HG02571 (cell line): ENCODE results near the gene TNK2.

Experiments
- ATAC-seq: cut with Tn5 transposase; IDR thresholded peaks from one replicate; pipeline ENCODE4 v1.9.1; 2021; ENCODE audit warnings: mild to moderate bottlenecking, moderate library complexity; ENCODE audit not compliant: unreplicated experiment

Gene TNK2

DNA sequence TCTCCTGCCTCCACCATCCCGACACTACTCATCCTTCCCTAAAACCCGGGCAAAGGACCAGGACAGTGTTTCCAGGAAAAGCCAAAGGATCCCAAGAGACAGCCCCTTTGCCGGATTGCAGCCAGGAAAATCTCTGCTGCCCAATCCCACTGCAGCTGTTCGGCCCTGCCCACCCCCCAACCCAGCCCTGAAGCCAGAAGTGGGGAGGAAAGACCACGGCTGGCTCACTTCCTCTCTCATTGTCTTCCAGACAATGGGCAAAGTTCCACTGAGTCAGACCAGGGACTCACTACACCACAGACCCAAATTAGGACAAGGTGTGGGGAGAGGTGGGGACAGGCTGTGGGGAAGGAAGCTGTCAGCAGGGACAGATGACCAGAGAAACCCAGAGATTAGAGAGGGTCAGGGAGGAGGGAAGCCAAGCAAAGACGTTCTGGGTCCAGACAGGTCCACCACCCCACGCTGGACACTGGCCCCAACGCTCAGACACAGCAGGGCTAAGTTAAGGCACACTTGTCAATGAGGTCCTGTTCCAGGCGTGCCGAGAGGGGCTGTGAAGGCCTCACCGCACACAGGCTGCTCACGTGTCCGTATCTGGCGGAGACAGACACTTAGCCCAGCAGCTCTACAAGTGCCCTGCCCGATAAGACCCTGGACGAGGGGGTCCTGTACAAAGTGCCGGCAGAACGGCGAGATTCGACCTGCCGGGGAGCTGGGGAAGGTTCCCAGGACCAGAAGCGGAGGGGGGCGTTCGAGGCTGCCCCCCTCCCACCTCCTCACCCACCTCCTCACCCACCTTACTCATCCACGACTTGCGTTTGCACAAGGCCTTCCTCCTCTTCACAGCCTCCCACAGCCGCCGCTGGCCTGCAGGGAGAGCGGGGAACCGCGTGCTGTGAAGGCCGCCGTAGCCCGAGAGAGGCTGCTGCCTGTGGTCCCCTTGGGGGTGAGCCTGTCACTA lies 21.9 kb downstream of the TNK2 start:
- no peak for ATAC-seq

DNA sequence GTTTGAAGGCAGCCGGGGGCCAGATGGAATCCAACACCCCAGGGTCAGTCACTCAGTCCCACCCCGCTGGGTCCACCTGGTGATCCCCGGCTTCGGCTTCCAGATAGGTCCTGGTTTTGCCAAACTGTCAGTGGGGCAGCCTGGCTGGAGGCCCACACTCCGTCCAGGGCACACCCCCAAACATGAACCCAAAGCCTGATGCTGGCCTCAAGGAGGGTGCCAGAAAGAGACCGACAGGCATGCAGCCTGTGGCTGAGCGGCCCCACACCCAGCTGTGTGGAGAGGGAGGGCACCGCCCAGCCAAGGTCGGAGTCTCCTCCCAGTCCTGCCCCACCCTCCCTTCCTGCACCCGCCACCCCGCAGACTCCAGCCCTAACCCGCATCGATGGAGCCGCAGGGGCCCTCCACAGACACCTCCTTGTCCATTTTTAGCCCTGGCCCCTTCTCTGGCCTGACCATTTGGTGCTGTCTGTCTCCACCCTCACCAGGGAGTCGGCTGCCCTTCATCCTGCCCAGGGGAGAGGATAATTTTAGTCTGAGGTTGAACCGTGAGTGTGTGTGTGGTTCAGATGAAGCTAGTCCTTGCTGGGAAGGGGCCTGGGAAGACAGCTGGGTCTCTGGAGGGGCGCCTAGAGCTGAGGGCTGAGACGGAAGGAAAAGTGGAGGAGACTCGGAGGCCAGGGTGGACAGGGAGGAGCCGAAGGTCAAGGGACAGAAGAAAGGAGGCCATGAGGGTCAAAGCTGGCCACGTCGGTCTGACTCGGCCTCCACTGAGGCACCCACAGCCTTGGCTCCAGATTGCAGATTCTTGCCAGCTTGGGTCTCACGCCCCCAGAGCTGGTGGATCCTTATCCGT lies 23.1 kb downstream of the TNK2 start:
- ATAC-seq = no peak

DNA sequence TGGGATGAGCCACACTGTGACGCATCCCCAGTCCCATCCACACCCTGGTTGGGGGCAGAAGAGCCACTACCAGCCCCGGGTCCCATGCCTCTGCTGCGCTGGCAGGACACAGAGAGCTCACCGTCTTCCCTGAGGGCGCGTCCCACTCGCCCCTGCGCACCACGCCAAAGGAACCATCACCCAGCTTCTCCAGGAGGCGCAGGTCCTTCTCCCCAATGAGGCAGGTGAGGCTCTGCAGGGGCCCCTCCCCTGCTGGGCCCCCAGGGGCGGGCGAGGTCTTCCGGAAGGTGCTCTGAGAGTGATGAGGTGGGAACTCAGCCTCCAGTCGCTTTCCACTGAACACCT lies 23.7 kb downstream of the TNK2 start:
- ATAC-seq = no peak

DNA sequence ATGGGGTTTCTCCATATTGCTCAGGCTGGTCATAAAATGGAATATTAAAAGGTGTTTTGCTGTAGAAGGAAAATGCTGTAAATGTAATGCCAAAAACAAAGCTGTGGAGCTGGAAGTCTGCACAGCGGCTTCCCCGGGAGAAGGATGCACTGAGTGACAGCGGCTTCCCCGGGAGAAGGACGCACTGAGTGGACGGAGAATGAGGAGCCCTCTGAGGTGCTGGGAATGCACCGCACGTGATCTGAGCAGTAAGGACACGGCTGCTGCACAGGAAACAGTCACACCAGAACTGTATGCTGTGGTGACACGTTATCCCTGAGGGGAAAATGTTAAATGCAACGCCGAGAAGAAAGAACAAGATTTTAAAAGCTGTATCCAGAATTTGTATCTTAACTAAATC lies 24.6 kb downstream of the TNK2 start:
- ATAC-seq = no peak

DNA sequence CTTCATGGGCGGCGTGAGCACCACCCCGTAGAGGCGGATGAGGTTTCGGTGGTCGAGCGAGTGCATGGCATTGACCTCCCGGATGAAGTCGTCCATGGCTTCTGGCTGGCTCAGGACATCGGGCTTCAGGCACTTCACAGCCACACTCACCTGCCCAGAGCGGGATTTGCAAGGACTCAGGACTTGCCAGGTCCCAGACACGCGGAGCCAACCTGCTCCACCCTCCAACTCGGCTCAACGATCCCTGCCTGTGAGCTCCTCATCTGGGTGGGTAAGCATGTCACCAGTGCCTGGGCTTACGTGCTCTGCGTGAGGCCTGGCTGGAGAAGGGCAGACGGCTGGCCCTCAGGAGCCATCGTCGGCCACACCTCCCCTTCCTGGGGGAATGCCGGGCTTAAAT lies 25.2 kb downstream of the TNK2 start:
- ATAC-seq = no peak

DNA sequence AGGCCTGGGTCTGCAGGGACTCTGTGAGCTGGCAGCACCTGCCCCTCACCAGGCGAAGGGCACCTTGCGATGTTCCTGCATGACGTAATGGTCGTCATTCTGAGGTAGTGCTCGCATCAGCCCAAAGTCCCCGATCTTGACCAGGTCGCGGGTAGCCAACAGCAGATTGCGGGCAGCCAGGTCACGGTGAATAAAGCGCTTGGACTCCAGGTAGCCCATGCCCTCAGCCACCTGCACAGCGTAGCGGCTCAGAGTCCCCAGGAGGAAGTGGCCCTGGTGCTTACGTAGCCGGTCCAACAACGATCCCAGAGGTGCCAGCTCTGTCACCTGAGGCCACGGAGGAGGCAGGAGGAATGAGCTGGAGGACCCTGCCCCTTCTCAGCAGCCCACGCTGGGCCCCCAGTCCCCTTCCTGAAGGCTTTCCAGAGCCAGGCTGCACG lies 26.3 kb downstream of the TNK2 start:
- no peak for ATAC-seq

DNA sequence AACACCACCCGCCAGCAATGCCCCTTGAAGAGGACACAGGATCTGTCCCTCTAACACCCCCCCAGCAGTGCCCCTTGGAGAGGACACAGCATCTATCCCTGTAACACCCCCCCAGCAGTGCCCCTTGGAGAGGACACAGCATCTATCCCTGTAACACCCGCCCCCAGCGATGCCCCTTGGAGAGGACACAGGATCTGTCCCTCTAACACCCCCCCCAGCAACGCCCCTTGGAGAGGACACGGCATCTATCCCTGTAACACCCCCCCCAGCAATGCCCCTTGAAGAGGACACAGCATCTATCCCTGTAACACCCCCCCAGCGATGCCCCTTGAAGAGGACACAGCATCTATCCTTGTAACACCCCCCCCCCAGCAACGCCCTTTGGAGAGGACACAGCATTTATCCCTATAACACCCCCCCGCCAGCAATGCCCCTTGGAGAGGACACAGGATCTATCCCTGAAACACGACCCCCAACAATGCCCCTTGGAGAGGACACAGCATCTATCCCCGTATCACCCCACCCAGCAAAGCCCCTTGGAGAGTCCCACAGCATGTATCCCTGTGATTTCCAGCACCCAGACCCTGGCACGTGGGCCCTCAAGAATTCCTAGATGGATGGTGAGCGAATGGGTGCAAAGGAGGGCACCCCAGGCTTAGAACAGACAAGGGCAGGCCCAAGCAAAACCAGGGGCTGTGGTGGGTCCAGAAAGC lies 26.9 kb downstream of the TNK2 start:
- no peak for ATAC-seq

DNA sequence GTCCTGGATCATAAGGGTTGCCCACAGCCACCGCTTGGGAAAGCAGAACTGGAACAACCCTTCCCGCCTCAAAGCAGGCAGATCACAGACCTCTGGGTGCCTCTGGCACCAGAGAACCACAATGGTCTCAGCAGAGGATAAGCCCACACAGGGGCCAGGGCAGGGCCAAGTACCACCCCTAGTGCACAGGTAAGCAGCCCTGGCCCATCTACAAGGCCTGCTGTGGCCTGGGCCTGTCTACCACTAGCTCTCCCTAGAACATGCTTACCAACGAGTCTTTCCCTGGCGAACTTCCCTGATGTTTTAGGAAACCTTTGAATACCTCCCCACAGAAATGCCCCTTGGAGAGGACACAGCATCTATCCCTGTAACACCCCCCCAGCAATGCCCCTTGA lies 28.3 kb downstream of the TNK2 start:
- ATAC-seq = no peak

DNA sequence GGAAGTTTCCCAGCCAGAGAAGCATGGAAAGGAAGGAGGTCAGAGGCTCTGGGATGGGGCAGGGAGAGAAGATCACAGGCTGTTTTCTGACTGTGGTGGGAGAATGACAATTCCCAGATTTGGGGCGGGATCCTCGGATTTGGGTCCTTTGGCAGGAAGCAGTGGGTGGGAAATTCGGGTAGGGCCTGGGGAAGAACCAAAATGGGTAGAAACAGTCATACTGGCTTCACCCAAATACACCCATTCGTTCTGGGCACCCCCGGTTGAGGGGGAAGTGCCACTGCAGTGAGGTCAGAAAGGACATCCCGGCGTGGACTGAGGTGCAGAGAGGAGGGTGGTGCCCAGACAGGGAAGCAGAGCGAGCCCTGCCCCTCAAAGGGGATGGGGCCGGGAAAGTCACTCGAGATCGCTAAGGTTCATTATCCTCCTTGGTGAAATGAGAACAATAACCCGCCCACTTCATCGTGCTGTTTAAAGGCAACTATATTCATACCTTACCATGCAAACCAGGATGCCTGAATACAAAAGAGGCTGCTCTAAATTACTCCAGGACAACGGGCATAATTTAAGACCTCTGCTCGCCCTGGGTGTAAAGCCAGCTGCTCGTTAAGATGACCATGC lies 28.8 kb downstream of the TNK2 start:
- ATAC-seq = no peak

DNA sequence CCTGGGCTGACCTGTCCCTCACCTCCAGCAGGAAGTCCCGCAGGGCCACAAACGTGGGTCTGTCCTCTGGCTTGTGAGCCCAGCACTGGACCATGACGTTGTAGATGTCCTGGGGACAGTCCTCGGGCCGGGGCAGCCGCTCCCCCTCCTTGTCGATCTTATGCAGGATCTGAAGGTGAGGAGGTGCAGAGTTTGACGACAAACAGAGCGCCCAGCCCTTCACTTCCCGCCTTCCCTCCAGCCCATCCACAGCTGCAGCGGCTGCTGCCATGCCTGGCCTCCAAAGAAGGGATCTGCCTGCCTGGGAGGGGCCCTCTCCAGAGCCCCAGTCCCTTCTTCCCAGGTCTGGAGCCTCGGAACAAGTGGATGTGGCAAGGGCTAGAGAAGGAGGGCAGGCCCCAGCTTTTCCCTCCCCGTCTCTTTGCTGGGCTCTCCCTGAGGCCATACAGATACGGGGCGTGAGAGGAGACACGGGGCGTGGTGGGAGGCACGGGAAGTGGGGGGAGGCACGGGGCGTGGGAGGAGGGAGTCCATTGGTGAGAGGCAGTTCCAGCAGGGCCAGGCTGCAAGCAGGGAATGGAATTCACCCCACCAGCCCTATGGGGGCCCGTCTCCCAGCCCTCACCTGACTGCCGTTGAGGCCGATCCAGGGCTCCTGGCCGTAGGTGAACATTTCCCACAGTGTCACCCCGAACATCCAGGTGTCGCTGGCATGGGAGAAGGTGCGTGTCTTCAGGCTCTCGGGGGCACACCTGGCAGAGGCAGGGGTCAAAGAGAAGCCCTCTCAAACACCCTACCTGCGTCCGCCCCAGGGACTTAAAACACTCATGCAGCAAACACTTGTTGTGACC lies 29.7 kb downstream of the TNK2 start:
- ATAC-seq = no peak

DNA sequence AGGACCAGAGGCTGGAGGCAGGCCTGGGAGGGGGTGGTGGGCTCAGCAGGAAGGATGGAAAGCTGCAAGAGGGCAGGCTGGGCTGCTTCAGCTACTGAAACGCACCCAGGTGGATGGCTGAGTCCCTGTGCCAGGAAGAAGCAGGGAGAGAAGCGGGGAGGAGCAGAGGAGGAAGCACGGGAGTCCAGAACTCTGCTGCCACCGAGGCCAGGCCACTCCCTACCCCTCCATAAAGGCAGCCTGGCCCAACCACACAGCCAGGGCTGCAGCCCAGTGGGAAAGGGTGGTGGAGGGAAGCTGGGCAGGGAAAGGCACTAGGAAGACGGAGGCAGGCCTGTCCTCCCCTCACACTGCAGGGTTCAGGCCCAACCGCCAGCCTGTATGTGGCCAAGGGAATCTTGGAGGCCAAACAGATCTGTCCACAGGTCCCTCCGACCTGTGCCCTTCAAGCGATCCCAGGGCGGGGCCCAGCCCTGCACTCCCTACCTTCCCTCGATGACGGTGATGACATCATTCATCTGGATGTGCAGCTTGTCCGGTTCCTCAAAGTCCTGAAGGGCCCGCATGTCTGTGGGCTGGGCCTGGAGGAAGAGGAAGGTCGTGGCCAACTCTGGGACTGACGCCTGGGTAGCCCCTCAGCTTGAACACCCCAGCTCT lies 30.5 kb downstream of the TNK2 start:
- ATAC-seq = no peak

DNA sequence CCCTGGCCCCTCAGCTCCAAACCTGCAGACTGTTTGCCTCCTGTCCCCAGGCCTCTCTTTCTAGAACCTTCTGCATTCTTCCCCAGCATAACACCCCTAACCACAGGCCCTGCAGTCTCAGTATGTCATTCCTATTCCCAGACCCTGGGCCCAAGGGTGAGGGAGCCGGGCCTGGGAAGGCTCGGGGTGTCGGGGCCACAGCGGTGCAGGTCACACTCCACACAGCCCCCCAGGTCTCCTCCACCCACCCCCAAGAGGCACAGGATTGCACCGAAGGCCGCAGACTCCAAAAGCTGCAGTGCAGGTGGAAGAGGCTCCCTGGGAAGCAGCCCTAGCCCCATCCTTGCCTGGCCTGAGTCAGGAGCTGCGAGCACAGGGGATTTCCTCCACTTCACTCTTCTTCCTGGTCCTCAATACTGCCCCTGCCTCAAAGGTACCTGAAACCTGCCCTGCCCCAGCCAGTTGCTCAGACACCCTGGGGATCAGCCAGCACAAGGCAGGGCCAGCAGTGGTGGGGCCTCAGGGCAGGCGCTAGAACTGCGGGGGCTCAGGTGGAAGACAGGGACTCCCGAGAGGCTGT lies 31.1 kb downstream of the TNK2 start:
- no peak for ATAC-seq

DNA sequence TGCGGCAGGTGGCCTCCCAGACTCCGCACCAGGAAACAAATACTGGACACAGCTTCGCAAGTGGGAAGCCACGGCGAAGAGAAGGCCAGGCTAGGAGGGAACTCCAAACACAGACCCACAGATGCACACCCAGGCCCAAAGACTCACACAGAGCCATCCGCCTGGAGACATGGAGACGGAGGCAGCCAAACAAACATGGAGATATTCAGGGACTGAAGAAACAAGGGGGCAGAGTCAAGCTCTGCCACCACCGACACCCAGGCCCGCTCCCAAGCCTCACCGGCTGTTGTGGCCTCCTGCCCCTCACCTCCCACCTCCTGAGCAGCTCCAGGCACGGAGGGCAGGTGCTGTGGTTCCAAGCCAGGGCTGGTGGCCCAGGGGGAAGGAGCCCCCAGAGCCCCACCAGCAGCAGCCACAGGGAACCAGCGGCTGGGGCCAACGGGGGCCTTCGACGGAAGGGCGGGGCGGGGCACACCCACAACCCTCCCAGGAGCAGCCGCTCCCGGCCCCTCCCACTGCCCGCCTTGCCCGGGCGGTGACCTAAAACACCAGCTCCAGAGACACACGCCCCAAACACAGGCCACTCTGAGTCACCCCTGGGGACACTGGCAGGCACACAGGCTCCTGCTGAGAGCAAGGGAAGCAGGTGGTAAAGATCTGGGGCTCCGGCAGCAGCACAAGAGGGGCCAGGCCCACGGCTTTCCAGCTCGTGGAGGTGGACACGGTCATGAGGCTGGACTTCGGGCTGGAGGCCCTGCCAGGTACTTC lies 31.9 kb downstream of the TNK2 start:
- ATAC-seq = no peak

DNA sequence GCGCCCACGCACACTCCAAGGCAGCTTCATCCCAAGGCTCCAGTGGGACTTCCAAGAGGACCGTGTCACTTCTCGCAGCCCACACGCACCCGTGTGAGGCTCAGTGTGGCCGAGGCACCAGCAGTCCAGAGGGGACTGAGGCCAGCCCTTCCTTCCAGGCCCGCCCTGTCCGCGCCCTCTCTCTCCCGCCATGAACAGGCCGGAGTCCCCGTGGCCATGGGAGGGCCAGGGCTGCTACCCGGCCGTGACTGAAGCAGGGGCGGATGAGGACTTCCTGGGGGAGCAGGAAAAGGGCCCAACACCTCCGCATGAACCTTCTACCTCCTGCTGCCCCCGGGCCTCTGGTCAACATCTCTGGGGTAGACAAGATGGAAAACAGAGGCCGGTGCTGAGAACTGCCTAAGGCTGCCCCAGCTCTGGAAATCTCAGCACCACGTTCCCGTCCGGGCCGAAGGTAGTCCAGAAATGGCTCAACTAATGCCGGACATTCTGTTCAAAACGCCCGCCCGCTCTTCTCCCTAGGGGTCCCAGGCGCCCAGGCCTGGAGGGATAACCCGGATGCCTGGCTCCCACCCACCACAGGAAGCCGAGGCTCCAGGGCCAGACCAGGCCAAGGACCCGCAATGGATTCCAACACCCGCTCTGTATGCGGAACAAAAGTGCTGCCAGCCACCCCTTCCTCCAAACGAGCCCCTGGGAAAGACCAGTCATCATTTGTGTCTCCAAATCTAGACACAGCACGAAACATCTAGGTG lies 32.7 kb downstream of the TNK2 start:
- no peak for ATAC-seq

DNA sequence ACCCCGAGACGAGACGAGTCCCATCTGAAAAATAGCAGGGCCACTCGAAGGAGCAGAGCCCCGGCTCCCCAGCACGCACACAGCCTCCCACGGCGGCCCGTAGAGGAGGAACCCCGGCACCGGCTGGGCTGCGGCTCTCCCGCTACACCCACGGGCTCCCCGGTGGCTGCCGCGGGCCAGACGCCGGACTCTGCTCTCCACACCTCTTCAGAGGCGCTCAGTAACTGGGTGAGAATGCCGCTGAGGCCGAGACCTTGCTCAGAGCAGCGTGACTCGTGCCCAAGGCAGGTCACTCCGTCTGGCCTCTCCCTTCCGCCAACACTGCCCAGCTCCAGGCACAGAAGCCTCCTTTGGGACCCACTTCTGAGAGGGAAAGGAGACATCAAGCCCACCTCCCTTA lies 34.4 kb downstream of the TNK2 start:
- no peak for ATAC-seq

DNA sequence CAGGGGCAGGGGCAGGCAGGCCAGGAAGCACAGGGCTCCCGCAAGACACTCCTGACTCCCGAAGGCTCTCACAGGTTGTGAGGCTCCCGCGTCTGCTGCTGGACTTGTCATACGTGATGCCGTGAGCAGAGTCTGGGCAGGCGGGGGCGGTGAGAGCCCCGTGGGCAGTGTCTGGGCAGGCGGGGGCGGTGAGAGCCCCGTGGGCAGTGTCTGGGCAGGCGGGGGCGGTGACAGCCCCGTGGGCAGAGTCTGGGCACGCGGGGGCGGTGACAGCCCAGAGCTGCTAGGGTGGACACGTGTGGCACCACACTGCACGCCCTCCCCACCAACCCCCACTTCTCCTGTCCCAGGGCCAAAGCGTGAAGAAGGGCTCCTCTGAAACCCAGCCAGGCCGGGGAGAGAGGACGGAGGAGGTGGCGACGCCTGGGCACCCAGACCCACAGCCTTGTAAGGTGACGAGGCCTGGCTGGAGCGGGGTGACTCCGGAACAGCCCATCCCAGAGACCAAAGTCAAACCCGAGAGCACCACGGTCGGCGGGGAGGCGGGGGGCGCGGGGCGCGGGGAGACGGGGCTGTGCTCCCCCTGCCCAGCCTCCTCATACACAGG lies 35.0 kb downstream of the TNK2 start:
- ATAC-seq = no peak

DNA sequence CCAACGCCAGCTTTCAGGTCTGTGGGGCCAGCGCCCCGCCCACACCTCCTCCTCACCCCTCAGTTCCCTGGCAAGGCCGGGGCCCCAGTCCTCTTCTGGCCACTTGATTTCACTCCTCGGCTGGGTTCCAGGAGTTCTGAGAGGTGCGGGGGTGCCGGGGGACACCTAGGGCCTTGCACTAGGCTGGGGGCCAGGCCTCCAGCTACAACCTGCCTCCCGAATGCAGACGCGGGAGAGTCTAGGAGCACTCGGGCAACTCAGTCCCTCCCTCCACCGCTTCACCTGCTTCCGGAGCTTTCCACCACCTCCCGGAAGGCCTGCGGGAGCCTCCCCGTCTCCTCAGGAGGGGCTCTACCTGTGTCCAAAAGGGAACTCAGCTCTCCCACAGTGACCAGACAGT lies 35.6 kb downstream of the TNK2 start:
- no peak for ATAC-seq
